Sigmoid colon (tissue), 7 donors: ENCODE data around the gene ZNF443. TPM values are rescaled to one million over a fixed set of nuclear protein-coding genes. Genes with fewer than 3 reads are reported as not detected.
"Not testable (repeated sequence)": the region's sequence is repeated elsewhere in the genome, so short reads cannot be mapped to it uniquely, and the experiment has no call there.

ENCODE experiments used
- DNase-seq: peaks from one replicate; pipeline ENCODE4 v3.0.0-alpha.2; 2019
- H3K27ac ChIP-seq, 4 donors: fragments of 200-600 bp; sonication (generic); one replicate each; pipeline ENCODE4 v1.5.1; 2016 to 2019; ENCODE audit warnings: mild to moderate bottlenecking in 1 of 4
- H3K27me3 ChIP-seq, 3 donors: fragments of 200-600 bp; sonication (generic); one replicate each; pipeline ENCODE4 v1.5.1; 2019; ENCODE audit warnings: mild to moderate bottlenecking in 1 of 3
- H3K36me3 ChIP-seq, 4 donors: fragments of 200-600 bp; sonication (generic); one replicate each; pipeline ENCODE4 v1.5.1; 2016 to 2019
- H3K4me1 ChIP-seq, 4 donors: fragments of 200-600 bp; sonication (generic); one replicate each; pipeline ENCODE4 v1.5.1; 2017 to 2019
- H3K4me3 ChIP-seq, 4 donors: fragments of 200-600 bp; sonication (generic); one replicate each; pipeline ENCODE4 v1.5.1; 2017 to 2019; ENCODE audit warnings: mild to moderate bottlenecking in 2 of 4, moderate library complexity in 1 of 4
- H3K9me3 ChIP-seq, 4 donors: fragments of 200-600 bp in 3 of 4; sonication (generic) in 3 of 4; one replicate each; pipeline versions ENCODE4 v1.5.1 to v1.6.1; 2013 to 2019
- EP300 ChIP-seq, 4 donors: sonication (generic); formaldehyde crosslinking; IDR thresholded peaks; one replicate each; pipeline ENCODE4 v1.6.1; 2017; ENCODE audit warnings: antibody characterized with exemption in 4 of 4
- POLR2A ChIP-seq, 2 donors: fragments of 450-650 bp; IDR thresholded peaks; one replicate each; pipeline ENCODE4 v1.6.1; 2016; ENCODE audit warnings: antibody characterized with exemption in 2 of 2, mild to moderate bottlenecking in 2 of 2, moderate library complexity in 2 of 2
- POLR2AphosphoS5 ChIP-seq, 4 donors: sonication (generic); formaldehyde crosslinking; IDR thresholded peaks; one replicate each; pipeline ENCODE4 v1.6.1; 2017; ENCODE audit warnings: antibody characterized with exemption in 4 of 4
- WGBS, 2 donors: extraction: QIAGEN DNeasy Blood & Tissue Kit; methylation state at CpG; one replicate each; pipeline ENCODE4 v1.1.7; 2013; 5-methylcytosine and 5-hydroxymethylcytosine counted together
- intact Hi-C: fragments of 100-400 bp; cut with DNase I; formaldehyde crosslinking; loops from one replicate; pipeline ENCODE4 v1.15.1; 2023
- polyA plus RNA-seq, 3 donors: library from polyadenylated mRNA; stranded (reverse); fragments of 200-250 nt; gene quantifications; one replicate each; pipeline ENCODE4 v1.2.3, GENCODE V29; 2013
- total RNA-seq, 4 donors: library from RNA; depleted of rRNA; stranded (reverse); fragments of >200 nt; gene quantifications; one replicate each; pipeline ENCODE4 v1.1.0, GENCODE V29; 2016
- TF ChIP-seq, protein P1 (sequence below), 4 experiments: fragments of 450-650 bp in 3 of 4; fragments of 200-600 bp in 1 of 4; IDR thresholded peaks; one replicate each; pipeline ENCODE4 v1.5.1; 2016 to 2019; ENCODE audit warnings: antibody characterized with exemption in 4 of 4, mild to moderate bottlenecking in 3 of 4, moderate library complexity in 2 of 4
- donor health status: healthy with polysubstance abuse.
- donor health status: Bipolar disorder and iron deficiency.
- donor health status: healthy.

ZNF443 gene
- total RNA-seq (1 to 10 TPM; 3.2 to 5.6 (median 3.6) TPM), polyA plus RNA-seq (1 to 10 TPM; 2.3 to 2.4 (median 2.3) TPM)

DNA sequence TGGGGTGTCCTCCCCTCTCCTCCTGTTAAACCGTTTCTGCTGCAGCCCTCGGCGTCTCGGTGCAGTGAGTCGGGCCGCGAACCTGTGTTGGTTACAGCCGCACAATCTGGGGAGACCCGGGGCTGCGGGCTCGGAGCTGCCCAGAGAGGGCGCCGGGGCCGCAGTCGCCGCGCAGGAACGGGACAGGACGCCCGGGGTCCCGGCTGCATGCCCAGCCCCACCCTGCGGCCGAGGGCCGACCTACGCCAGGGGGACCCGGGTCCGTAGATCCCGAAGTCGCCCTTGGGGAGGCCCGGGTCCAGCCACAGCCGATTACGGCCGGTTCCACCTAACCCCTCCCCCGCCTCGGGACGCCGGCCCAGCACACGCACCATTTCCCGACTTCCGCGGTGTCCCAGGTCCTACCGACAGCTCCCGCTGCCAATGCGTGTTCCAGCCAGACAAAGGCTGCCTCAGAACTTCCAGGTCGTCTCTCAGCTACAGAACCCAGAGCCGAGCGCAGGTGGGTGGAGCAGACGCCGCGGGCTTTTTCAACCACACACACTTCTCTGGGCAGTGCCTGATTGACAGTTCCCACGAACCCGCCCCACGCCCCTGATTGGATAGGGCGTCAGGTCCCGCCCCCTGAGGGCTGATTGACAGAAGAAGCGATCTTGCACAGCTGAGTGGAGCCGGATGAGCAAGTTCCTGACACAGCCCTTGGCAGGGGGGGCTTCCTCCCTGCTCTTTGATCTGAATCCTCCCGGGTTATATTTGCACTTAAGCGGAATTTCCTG is at the start of gene ZNF443:
Gene ZNF443 (minus strand): TSS at position 481 of the 776 bp plus-strand sequence. CDS start 107 bp downstream, at position 374.
- H3K4me1 ChIP-seq = peaks cover 0 to 6% (median 6%) of the 10 kb centered on the region in 4 donors
- DNase-seq = peak; percentile 99
- H3K9me3 ChIP-seq = no peaks in the 10 kb centered on the region
- intact Hi-C loops = loop anchor here (1.0 to 5.0 kb wide), 2 partner anchors 40 to 57 kb away; no protein-coding TSS in a partner anchor
- no peaks in the 10 kb centered on the region for H3K27me3 ChIP-seq
- no peaks in the 10 kb centered on the region for H3K36me3 ChIP-seq
- H3K27ac ChIP-seq = peak within 1 kb of the TSS; percentile 88 to 94 (median 90)
- peak within 1 kb of the TSS; percentile 69 to 83 (median 78) for H3K4me3 ChIP-seq
- WGBS, 2 donors = 0% methylated on average over 59 of the region's 59 CpGs
- peak in 1 of 2 donors; percentile 40 for TF ChIP-seq POLR2A (IDR thresholded peaks at IDR 0.05)
- TF ChIP-seq, protein P1, sequence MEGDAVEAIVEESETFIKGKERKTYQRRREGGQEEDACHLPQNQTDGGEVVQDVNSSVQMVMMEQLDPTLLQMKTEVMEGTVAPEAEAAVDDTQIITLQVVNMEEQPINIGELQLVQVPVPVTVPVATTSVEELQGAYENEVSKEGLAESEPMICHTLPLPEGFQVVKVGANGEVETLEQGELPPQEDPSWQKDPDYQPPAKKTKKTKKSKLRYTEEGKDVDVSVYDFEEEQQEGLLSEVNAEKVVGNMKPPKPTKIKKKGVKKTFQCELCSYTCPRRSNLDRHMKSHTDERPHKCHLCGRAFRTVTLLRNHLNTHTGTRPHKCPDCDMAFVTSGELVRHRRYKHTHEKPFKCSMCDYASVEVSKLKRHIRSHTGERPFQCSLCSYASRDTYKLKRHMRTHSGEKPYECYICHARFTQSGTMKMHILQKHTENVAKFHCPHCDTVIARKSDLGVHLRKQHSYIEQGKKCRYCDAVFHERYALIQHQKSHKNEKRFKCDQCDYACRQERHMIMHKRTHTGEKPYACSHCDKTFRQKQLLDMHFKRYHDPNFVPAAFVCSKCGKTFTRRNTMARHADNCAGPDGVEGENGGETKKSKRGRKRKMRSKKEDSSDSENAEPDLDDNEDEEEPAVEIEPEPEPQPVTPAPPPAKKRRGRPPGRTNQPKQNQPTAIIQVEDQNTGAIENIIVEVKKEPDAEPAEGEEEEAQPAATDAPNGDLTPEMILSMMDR (IDR thresholded peaks at IDR 0.05) = no peak
- TF ChIP-seq EP300 (IDR thresholded peaks at IDR 0.05) = no peak
- peak; percentile 55 to 85 (median 80) for TF ChIP-seq POLR2AphosphoS5 (IDR thresholded peaks at IDR 0.05)

DNA sequence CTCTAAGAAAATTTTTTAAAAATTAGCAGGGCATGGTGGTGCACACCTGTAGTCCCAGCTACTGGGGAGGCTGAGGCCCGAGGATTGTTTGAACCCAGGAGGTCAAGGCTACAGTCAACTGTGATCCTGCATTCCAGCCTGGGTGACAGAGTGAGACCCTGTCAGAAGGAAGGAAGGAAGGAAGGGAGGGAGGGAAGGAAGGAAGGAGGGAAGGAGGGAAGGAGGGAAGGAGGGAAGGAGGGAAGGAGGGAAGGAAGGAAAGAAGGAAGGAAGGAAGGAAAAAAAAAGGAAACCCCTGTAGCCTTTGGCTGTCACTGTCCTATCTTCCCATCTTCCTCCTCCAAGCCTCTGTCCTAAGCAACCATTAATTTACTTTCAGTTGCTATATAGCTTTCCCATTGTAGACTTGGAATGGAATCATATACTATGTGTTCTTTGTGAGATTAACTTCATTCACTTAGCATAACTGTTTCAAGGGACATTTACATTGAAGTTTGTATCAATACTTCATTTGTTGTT is 45.5 kb upstream of the ZNF443 start:
- peaks cover 0 to 22% (median 9%) of the 10 kb centered on the region in 4 donors for H3K4me1 ChIP-seq
- intact Hi-C loops, H3K27me3 ChIP-seq, DNase-seq, H3K9me3 ChIP-seq, H3K4me3 ChIP-seq, H3K27ac ChIP-seq, H3K36me3 ChIP-seq: not testable (repeated sequence)
- 92 to 97% methylated on average over 1 of the region's 1 CpG for WGBS, 2 donors

DNA sequence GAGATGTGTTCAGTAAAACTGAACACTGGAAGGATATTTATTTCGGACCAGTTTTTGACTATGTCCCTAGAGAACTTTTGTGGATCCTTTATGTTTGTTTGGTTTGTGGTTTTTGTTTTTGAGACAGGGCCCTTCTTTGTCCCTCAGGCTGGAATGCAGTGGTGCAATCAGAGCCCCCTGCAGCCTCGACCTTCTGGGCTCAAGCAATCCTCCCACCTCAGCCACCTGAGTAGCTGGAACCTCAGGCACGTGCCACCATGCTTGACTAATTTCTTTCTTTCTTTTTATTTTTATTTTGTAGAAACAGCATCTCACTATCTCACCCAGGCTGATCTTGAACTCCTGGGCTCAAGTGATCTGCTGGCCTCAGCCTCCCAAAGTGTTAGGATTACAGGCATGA is 44.8 kb upstream of the ZNF443 start:
- 69 to 78% methylated on average over 3 of the region's 3 CpGs for WGBS, 2 donors

DNA sequence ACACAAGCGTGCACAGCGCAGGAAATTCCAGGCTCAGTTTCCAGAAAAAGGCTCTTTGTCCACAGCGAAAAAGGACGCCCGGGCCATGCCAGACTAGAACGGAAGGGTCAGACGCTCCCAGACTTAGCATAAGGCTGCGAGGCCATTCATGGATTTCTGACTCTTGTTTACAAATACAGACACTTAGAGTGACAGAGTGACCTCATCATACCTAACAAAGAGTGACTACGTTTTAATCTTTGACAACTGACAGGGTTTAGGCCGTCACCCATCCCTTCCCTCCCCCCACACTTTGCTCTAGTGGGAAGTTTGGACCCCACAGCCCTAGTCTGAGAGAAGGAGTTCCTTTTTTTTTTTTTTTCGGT is 44.2 kb upstream of the ZNF443 start:
- Histone ChIP-seq H3K27ac (peak overlapping the region; percentile 70 to 88 (median 80)), H3K4me3 (peak overlapping the region; percentile 78 to 97 (median 83)), H3K9me3 (no peaks in the 10 kb centered on the region), H3K36me3 (no peaks in the 10 kb centered on the region), H3K27me3 (no peaks in the 10 kb centered on the region), H3K4me1 (peaks cover 0 to 22% (median 9%) of the 10 kb centered on the region in 4 donors)
- DNase-seq = no peak
- 5% methylated on average over 11 of the region's 11 CpGs for WGBS, 2 donors
- intact Hi-C loops = loop anchor here (2.0 kb wide), 2 partner anchors 42 to 66 kb away; partner anchors contain the start of gene ZNF564
- no peak for TF ChIP-seq POLR2AphosphoS5 (IDR thresholded peaks at IDR 0.05)
- TF ChIP-seq EP300 (IDR thresholded peaks at IDR 0.05) = no peak
- TF ChIP-seq POLR2A (IDR thresholded peaks at IDR 0.05) = no peak
- TF ChIP-seq, protein P1 (IDR thresholded peaks at IDR 0.05) = no peak

More for the DNA sequence above, 44.8 kb upstream of the ZNF443 start:
- H3K27ac ChIP-seq = no peak overlapping the region
- peak overlapping the region in 1 of 4 donors; percentile 85 for H3K4me3 ChIP-seq
- intact Hi-C loops = loop anchor here (2.0 kb wide), 2 partner anchors 43 to 65 kb away; partner anchors contain the start of gene ZNF564
- H3K27me3 ChIP-seq = no peaks in the 10 kb centered on the region
- peaks cover 0 to 22% (median 9%) of the 10 kb centered on the region in 4 donors for H3K4me1 ChIP-seq
- H3K36me3 ChIP-seq = no peaks in the 10 kb centered on the region
- TF ChIP-seq POLR2AphosphoS5 (IDR thresholded peaks at IDR 0.05) (no peak), EP300 (IDR thresholded peaks at IDR 0.05) (no peak), POLR2A (IDR thresholded peaks at IDR 0.05) (no peak)
- TF ChIP-seq, protein P1 (IDR thresholded peaks at IDR 0.05) = no peak
- H3K9me3 ChIP-seq = no peaks in the 10 kb centered on the region
- no peak for DNase-seq
